GM18505 (cell line): ENCODE results near the gene TTLL6.

Experiments
- ATAC-seq: cut with Tn5 transposase; IDR thresholded peaks from one replicate; pipeline ENCODE4 v1.9.1; 2021; ENCODE audit not compliant: unreplicated experiment
- POLR2A ChIP-seq: IDR thresholded peaks from 4 replicates; pipeline ENCODE4 v1.6.1; 2011; ENCODE audit warnings: borderline replicate concordance; ENCODE audit not compliant: insufficient read depth, insufficient read length; ENCODE audit errors: extremely low read depth

Gene TTLL6

DNA sequence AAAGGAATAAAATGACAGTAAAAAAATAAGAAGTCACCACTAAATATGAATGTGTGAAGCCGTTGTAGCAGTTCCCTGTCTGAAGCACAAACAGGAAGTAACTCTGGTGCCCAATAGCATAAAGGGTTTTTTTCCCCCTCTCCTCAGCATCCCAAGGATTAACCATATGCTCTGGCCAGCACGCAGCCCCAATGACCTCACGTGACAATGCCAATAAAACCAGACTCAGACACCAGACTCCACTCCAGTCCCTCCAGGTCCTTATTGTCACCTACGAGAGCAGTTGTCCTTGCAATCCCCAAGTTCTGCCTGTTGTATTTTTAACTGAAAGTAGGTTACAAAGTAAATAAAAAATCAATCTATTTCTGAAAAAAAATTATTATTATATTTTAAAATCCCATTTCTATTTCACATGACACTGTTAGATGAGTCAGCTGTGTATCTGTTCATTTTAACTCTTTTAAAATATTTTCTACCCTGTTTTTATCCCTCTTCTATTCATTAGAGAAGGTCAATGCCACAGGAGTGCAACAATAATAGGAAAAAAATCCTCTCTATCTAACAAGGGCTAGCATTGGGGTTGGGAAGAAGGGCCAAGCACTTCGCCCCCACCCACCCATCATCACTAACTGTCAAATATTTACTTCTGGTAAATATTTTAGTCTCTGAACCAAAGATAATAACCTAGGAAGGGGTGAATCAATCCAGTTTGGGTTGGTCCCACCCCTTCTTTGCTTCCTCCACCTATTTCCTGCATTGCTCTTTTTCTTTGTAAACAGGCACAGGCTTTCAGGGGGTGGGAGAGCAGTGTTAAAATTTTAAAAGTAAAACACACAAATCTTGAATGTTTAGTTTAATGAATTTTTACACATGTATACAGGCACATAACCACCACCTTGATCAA lies 101.3 kb downstream of the TTLL6 start:
- TF ChIP-seq POLR2A, result no peak

More for the DNA sequence above, 101.3 kb downstream of the TTLL6 start:
- ATAC-seq, result no peak
